Activated gamma-delta T cell (primary cell): ENCODE measurements around the gene CTDP1.

ENCODE experiments used
- DNase-seq: peaks from one replicate; lab custom pipeline; 2025; lab: John Stamatoyannopoulos, UW

The CTDP1 gene

GRCh38 chr18:79796531-79797405 lies 117.2 kb downstream of the CTDP1 start:
- DNase-seq, result no peak

GRCh38 chr18:79797518-79798345 lies 118.1 kb downstream of the CTDP1 start, which contains the start of gene KCNG2:
Gene KCNG2 (plus strand): TSS chr18:79797938. CDS start chr18:79863668, 65,730 bp downstream.
- no peak for DNase-seq

DNA sequence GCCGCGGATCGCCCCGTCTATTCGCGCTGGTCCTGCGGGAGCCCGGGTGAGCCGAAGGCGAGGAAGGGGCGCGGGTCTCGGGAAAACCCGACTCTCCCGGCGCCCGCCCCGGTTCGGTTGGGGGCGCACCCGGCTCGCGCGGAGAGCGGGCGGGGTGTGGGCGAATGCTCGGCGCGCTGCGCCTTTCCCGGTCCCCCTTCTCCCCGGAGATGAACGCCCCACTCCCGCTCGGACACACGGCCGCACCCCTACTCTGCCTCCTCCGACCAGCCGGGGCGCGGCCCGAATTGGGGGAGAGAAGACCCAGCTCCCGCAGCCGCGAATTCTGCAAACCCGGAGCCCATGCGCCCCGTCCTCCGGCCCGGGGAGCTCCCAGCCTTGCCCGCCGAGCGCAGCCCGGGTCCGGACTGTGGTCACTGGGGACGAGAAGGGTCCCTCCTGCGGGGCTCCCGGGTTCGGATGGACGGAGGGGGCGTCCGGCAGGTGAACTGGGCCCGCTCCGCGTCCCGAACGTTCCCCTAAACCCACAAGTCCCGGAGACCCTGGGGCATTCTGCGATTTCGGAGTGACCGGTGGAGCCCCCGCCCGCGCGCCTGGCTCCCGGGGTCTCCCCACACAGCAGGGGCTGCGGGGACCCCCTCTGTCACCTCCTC lies 118.9 kb downstream of the CTDP1 start:
- DNase-seq, result no peak

DNA sequence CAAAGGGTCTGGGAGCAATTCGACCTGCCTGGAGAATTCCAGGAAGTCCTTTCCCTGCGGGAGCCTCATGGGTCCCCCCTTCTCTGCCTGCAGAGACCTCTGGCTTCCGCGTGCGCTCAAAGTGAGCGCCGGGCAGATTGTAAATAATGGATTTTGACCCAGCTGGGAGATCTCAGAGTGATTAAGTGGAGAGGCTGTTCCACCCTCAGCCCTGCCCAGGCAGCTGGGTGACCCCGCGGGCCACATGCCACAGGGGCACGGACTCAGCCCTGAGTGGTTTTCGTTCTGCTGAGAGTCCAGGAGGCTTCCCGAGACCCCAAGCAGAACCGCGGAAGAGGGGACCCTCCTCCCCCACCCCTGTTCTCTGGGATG lies 119.4 kb downstream of the CTDP1 start:
- no peak for DNase-seq

DNA sequence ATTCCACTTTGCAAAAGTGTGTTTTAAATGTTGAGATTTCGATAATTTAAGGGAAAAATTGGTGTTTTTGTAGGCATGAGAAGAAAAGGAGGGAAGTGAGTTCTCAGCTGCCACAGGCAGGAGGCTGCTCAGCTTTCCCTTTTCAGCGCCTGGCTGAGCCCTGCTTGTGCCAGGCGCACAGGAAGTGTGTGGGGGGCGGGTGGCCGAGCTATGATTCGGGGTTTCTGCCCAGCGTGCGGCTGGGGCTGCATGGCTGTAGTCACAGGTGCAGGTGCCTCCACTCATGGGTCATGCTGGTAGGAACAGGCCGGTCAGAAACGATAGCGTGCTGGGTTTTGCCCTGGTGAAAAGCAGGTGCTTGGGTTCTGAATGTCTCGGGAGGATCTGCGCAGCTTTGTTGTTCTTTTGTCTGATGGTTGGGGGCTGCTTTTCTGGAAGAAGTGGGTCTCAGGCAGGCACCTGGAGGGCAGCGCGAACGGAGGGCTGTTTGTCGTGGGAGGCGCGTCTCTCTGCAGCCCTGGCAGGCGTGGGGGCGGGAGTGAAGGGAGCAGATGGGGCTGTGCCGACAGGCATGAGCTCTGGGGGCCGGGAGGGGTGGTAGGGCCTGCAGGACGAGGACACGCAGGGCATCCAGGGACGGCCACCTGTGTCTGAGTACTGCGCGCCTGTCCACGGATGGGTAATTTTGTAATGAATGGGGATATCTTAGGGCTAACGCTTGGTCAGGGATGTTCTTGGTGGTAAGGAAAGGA lies 120.2 kb downstream of the CTDP1 start:
- no peak for DNase-seq

DNA sequence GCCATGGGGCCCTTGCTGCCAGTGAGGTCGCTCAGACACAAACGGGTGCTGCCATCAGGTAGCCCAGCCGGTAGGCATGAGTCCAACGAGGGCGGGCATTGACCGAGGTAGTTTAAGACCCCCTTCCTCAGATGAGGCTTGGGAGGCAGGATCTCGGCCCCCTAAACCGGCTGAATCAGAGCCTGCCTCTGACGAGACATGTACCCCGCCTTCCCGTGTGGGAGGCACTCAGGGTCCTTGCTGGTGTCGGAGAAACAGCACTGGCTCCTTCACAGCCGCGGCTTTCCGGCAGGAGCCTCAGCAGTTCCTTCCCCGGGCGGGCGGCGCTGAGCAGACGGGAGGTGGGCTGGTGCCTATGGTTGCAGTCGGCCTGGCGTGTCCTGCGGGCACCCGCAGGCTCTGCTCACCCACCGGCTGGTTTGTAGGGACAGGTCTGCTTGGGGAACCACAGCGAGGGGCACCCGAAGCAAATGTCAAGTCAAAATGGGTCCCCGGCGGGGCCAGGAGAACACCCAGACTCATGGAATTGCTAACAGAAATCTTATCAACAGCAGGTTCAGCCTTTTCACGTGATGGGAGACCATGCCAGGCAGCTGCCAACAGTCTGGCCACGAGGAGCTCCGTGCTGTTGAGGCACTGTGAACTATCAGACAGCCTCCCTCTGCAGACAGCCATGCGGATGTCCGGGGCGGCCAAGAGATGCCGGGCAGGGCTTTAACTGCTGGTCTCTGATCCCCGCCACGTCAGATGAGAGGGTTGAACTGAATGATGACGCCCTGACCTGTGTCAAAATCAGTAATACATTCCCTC lies 121.0 kb downstream of the CTDP1 start:
- no peak for DNase-seq

DNA sequence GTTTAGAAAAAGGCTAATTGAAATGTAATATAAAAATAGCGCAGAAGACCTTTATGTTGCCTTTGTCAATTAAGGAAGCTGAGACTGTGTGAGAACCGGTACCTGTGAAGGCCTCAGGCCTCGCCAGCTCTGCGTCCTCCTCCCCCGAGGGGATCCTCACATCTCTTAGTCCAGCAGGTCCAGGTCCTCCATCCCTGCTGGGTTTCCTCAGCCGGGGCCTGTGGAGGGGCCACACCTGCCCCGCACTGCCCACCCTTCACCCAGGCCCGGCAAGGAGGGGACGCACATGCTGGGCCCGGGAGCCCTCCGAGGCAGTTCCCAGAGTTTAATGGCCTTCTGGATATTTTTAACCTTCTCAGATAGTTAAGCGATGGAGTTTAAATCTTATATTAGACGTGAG lies 121.6 kb downstream of the CTDP1 start:
- DNase-seq, result no peak

DNA sequence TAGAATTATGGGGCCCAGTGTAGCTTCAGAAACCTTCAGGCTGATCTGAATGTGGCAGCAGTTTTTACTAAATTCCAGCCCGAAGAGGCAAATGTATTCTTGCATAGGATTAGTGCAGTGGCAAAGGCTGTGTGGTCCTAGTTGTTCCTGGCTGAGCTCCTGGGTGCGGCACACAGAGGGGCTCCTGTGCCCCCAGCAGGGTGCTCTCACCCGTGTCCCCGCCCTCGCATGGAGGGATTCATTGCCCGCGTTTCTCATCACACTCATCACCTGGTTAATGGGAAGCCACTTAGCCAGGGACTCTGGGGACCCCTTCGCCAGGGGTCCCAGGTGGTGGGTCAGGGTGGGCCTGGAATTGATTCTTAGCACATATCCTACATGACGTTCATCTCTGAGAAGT lies 122.0 kb downstream of the CTDP1 start:
- DNase-seq, result no peak

DNA sequence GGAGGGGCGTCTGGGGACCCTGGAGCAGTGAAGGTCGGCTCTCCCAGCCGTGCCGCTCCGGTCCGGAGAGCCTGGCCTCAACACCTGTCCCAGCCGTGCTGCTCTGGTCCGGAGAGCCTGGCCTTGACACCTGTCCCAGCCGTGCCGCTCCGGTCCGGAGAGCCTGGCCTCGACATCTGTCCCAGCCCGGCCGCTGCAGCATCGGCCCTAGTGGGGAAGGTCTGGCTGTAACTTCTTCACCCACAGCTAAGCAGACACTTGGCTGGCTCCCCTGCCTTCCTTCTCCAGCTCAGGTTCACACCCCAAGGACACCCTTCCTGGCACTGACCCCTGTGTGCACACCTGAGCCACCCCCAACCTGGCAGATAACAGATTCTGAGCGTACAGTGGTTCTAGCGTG lies 122.7 kb downstream of the CTDP1 start:
- no peak for DNase-seq

- no peak for DNase-seq
Observed at GRCh38 chr18:79803611-79804051, 124.0 kb downstream of the CTDP1 start.
